GM19025 (cell line): ENCODE data around the gene ITPR2.
"Not testable (repeated sequence)": the region's sequence is repeated elsewhere in the genome, so short reads cannot be mapped to it uniquely, and the experiment has no call there.

Experiments
- ATAC-seq: cut with Tn5 transposase; IDR thresholded peaks from one replicate; pipeline ENCODE4 v1.9.1; 2021; ENCODE audit warnings: mild to moderate bottlenecking, low read depth, moderate library complexity; ENCODE audit not compliant: unreplicated experiment

Gene ITPR2

GRCh38 chr12:26795910-26796309, 37.1 kb downstream of the ITPR2 start:
- ATAC-seq: no peak

GRCh38 chr12:26791301-26791791, 41.6 kb downstream of the ITPR2 start:
- ATAC-seq: peak; percentile 63

- no peak for ATAC-seq
These were observed 42.4 kb downstream of the ITPR2 start for GRCh38 chr12:26790645-26790994.

- no peak for ATAC-seq
These were observed 43.0 kb downstream of the ITPR2 start for GRCh38 chr12:26789731-26790644.

GRCh38 chr12:26786865-26787514, 46.0 kb downstream of the ITPR2 start:
- ATAC-seq: no peak

GRCh38 chr12:26786491-26786864, 46.5 kb downstream of the ITPR2 start:
- ATAC-seq: no peak

GRCh38 chr12:26783816-26784379, 49.1 kb downstream of the ITPR2 start:
- not testable (repeated sequence) for ATAC-seq

- no peak for ATAC-seq
These were observed 49.9 kb downstream of the ITPR2 start for GRCh38 chr12:26783131-26783526.

- no peak for ATAC-seq
These were observed 50.4 kb downstream of the ITPR2 start for GRCh38 chr12:26782372-26783130.

- not testable (repeated sequence) for ATAC-seq
These were observed 52.3 kb downstream of the ITPR2 start for GRCh38 chr12:26780656-26781055.

GRCh38 chr12:26778173-26778775, 54.7 kb downstream of the ITPR2 start:
- ATAC-seq: not testable (repeated sequence)

GRCh38 chr12:26777236-26777635, 55.8 kb downstream of the ITPR2 start:
- ATAC-seq: no peak

- not testable (repeated sequence) for ATAC-seq
These were observed 57.0 kb downstream of the ITPR2 start for GRCh38 chr12:26775991-26776390.

GRCh38 chr12:26773313-26774104, 59.5 kb downstream of the ITPR2 start:
- no peak for ATAC-seq

GRCh38 chr12:26771861-26772260, 61.1 kb downstream of the ITPR2 start:
- no peak for ATAC-seq

- ATAC-seq: no peak
These were observed 62.5 kb downstream of the ITPR2 start for GRCh38 chr12:26770239-26771070.

- ATAC-seq: no peak
These were observed 63.4 kb downstream of the ITPR2 start for GRCh38 chr12:26769611-26770010.
